ENCODE measurements around the gene PACRG.

The PACRG gene

DNA sequence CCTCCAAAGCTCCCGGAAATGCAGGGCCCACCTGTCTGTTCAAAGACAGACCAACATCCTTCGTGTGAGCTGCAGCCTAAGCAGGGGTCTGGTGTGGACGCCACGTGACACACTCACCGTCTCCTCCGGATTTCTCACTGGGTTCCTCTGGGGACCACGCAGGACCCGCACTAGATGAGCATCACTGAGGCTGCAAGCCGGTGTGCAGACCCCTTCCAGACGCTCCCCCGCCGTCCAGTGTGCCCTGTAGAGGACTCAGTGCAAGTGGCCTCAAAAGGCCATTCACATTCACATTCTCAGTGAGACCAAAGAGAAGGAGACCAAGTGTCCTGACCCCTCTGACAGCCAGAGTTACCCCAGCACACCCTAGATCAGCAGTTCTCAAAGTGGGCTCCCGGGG, 595.5 kb downstream of the PACRG start:
- no peak for DNase-seq

DNA sequence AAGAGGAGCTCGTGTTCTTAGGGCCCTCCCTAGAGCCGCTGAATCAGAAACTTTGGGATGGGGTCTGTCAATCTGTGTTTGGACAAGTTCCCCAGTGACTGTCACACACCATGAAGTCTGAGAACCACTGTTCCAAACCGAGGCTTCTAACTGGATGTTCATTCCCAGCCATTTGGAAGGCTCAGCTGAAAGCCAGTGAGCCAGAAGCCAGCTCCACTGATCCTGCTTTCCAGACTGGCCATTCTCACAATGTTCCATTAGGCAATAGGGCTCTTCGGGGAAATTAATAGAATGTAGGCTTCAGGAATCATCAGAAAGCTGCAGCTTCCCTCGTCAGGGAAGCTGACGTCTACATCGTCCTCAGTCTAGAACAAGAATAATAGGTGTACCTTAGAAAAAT, 595.9 kb downstream of the PACRG start:
- no peak for DNase-seq

DNA sequence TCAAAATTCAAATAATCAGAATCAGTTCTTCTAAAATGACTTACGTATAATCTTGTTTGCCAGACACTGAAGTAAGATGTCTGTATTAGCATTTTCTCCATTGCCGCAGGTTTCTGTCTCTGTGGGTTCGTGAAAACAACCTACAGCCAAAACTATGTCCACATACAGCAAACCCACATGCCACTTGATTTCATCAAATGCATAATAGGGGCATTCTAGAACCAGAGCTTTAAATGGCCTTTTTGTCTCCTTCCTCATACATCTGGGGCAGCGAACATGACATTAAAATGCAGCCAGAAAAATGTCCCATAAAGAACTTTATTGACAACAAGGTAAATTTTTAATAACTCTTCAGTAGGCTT, 596.5 kb downstream of the PACRG start:
- DNase-seq, result no peak

DNA sequence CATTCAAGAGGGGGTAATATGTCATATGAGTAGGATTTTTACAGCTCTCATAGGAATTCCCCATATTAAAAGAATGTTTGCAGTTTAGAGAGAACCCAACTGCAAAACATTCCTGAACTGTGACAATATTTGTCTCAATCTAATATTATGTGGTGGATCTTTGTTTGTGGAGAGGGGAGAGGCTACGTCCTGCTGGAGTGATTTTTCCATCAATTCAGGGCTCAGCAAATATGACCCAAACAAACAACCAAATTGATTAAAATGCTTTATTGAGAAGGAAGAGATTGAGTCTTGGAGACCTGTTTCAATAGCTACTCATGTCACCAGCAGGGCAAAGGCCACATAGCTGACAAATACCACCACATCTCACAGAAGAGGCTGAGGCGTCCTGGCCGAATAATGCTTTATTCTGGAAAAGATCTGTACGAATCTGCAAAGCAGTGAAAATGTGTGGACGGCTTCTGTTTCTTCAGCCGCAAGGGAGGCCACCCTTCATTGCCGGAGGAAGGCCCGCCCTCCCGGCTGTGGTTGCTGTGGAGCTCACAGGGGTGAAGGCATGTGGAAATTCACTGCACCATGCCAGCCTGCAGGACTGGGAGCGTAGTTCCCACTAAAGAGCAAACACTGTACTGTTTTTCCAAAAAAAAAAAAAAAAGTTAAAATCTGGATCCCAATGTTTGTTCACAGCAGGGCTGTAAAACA, 597.1 kb downstream of the PACRG start:
- DNase-seq, result no peak

DNA sequence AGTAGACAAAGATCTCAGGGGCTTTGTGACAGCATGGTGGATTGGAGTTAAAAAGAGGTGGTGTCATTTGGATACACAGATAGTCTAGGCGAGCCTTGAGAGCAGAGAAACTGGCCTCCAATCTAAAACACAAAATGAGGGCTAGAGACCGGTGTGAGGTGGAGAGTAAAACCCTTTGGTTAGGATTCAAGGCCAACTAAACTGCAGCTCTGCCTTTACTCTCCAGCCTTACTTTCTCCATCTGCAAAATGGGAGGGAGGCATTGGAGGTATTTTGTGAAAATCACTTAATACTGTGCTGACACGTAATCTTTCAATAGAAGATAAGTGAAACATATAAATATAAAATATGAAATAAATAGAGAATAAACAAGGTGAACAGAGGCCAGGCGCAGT, 597.6 kb downstream of the PACRG start:
- no peak for DNase-seq

DNA sequence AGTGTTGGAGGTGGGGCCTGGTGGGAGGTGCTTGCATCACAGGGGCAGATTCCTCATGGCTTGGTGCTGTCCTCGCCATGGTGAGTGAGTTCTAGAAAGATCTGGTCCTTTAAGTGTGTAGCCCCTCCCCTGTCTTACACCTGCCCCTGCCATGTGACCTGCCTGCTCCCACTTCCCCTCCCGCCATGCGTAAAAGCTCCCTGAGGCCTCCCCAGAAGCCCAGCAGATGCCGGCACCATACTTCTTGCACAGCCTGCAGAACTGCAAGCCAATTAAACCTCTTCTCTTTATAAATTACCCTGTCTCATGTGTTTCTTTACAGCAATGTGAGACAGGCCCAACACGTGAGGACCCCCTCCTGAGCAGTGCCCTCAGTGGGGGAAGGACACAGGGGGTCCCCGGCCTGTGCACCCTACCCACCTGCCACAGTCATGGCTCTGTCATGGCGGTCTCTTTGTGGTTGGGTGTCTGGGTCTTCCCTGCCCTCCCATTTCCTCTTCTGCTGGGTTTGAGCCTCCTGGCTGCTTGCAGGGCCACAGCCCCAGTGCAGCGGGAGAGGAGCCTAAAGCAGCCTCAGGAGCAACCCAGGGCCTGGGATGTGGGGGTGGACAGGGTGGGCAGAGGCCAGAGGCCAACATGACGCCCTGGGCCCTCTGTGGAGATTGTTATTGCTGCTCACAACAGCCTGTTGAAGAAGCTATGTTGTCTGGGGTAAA, 599.5 kb downstream of the PACRG start:
- DNase-seq, result no peak

DNA sequence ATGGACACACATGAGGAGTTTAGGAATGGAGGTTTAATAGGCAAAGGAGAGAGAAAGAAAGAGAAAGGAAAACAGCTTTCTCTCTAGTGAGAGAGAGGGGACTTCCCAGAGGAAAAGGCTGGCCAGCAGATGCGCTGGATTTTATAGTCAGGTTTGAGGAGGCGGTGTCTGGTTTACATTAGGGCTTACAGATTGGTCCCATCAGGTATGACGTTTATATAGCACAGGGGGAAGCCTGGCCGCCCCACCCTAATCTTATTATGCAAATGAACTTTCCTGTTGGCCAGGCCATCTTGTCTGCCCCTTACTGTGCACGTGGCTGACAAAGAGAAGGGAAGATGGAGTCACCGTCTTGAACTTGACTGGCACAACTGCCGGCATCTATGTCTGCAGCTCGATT, 600.1 kb downstream of the PACRG start:
- no peak for DNase-seq

DNA sequence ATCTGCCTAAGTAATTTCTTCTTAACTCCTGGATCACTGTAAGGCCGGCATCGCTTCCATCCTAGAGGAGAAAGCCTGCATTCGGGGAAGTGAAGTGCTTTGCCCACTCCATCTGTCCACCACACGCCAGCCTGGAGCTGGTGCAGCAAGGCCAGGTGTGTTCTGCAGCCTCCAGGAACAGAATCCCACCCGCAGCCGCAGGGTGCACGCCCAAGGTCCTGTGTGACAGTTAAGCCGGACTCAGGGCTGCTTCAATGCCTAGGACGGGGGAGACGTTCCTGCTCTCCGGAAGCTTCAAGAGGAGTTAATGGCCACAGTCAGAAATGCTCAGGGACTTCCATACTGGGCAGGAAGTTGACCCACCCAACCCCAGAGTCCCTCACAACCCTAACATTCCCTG, 600.6 kb downstream of the PACRG start:
- no peak for DNase-seq

DNA sequence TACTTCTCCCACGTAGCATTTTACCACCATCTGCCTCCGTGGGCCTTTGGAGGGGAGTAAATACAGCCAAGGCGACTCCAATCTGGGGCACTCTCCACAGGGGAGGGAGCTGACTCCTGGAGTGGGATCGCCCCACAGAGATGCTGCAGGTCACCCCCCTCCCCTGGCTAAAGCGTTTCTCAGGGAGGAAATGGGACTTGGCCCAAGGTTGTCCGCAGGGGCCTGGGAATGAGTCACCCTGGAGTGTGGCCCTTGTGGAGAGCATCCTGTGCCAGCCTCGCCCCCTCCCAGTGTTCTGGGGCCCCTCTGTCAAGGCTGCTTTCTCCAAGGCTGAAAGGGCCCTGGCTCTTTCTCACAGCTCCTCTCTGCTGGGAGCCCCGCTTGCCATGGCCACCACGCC, 602.2 kb downstream of the PACRG start:
- DNase-seq, result no peak

DNA sequence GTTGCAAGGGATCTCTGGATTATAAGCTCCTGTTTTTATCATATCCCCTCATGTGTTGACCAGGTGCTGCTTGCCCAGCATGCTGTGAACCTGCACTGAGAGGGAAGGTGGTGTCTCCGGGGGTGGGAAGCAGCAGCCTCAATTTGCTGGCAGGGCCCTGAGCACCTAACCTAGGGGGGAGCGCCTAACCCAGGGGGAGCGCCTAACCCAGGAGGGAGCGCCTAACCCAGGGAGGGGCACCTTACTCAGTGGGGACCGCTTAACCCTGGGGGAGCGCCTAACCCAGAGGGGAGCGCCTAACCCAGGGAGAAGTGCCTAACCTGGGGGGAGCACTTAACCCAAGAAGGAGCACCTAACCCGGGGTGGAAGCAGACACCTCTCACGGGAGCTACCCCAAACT, 603.5 kb downstream of the PACRG start:
- DNase-seq, result no peak

DNA sequence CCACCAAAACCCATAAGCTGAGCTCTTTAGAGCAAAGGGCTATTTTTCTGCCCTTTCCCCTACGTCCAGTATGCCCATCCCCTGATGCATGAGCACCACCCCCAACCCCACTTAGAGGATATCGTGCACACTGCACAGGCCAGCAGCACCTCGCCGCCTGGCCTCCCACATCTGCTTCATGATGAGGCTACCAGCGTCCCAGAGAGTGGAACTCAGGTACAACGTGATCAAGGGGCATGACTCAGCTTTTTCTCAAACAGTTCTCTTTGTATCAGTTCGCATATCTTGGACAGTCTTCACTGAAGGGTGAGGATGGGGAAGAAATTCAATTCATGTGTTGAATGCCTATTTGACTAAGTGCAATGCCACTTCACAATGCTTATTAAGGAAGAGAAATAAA, 604.8 kb downstream of the PACRG start:
- DNase-seq, result no peak

DNA sequence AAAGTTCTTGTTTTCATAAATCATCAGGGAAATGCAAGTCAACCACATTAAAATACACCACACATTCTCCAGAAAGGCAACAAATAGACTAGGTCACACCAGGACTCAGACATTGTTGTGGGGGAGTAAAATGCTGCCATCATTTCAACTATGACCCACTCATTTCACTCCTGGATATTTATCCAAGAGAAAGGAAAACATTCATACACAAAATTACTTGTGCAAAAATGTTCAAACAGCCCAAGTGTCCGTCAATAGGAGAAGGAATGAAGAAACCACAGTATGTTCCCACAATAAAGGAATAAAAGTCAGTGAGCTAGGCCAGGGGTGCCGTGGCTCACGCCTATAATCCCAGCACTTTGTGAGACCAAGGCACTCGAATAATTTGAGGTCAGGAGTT, 605.3 kb downstream of the PACRG start:
- no peak for DNase-seq

DNA sequence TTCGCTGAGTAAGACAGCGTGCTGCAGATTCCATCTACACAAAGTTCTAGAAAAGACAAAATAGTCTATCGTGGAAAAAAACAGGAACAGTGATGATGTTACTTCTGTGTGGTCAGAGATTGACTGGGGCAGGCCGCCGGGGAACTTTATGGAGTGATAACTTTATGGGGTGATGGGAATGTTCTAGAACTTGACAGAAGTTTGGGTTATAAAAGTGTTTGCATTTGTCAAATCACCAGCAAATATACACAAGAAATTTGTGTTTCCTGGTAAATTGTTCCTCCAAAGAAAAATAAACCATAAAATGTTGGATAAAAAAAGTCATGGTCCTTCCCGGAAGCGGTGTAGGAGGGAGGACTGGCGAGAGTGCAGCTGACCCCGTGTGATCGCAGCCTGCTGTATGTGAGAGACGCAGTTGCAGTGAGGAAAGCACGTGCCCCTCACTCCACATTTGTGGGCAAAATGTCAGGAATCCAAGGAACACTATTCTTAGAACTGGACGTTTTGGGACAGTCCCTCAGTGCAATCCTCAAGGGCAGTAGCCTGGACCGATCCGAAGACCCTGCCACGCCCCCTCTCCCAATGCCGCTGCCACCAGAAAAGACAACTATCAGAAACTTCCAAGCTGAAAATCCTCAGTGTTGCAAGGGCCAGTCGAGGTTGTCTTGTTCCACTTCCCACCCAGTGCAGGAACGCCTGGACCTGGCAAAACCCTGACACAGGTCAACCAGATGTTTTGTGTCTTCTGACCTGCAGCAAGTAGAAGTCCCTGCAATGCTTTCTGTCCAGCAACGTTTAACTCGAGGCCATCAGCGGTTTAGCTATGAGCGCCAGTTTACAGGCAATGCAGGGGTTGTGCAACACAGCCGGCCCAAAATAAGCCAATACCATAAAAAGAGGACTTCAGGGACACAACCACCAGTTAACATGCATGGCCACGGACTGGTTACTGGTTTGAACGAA, 606.2 kb downstream of the PACRG start:
- no peak for DNase-seq

DNA sequence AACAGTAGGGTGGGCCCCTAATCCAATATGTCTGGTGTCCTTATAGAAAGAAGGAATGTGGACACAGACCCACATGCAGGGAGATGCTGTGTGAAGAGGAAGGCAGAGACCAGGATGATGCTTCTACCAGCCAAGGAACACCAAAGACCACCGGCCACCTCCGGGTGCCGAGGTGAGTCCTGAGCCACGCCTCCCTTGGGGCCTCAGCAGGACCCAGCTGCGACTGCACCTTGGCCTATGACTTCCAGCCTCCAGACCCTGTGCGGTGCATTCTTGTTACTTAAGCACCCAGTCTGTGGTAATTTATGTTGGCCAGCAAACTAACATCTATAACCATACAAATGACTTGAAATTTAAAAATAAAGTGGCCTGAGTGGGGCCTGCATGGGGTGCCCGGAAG, 607.3 kb downstream of the PACRG start:
- no peak for DNase-seq

DNA sequence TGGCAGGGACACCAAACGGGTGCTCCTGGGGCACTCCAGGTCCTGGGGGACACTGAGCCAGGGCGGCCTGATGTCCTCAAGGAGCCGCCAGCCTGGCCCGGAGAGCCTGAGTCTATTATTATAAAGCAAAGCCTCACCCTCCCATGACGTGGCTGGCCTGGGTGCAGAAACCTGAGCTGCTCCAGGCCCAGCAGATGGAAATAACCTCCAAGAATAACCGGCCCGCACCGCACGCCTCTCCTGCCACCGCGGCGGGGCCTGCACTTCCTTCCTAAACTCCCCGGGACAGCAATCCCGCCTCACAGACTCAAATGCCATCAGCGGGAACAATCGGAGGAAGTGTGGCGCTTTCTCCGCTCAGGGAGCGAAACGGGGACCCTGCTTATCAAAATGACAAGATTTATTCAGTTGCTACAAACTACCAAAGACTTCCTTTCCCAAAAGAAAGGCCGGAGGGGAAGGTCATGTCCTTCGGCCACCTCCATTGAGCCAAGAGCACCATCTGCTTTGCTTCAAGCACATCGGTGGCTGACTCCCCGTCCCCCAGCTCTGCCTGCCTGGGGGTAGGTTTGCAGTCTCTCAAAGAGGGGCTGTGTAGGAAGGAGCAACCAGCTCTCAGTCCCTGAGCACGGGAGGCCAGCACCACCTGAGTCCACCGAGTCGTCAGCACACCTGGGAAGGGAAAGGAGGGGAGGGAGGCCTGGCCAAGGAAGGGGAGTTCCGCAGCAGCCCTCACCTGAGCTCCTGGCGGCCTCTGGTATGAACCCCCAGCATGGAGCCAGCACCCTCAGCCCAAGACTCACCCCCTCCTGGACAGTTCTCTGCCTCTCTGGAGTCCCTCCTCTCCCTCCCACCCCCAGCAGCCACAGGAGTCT, 608.1 kb downstream of the PACRG start:
- no peak for DNase-seq

DNA sequence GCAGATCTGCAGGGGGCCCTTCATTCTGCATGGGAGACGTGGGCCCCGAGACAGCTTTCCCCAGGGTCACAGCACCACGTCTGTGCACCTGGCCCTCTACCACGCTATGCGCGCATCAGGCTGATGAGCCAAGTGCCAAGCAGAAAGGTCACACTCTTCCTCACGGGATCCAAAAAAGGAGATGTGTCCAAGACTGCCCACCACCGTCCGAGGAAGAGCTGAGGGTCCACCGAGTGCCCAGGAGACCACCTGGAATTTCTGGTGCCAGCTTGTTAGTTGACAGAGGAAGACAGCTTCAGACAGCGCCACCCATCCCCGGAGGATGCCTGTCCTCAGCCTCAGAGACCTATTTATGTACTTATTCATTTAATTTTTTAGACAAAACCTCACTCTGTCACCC, 609.2 kb downstream of the PACRG start:
- DNase-seq, result no peak

DNA sequence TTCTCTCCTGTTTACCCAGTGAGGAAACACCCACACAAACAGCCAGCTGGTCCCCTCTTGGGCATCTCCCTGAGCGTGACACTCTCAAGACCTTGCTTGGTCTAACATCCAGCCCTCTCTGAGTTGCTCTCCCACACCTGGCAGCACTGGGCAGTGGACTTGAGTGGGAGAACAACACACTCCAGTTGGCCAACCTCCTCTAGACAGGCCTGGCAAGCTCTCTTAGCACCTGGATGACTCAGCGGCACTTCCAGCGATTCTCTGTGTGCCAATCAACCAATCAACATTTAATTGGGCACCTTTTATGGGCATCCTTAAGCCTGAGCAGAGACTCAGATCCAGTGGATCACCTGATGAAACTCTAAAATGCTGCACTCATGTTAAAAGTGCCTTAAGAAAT, 610.2 kb downstream of the PACRG start:
- DNase-seq, result no peak

DNA sequence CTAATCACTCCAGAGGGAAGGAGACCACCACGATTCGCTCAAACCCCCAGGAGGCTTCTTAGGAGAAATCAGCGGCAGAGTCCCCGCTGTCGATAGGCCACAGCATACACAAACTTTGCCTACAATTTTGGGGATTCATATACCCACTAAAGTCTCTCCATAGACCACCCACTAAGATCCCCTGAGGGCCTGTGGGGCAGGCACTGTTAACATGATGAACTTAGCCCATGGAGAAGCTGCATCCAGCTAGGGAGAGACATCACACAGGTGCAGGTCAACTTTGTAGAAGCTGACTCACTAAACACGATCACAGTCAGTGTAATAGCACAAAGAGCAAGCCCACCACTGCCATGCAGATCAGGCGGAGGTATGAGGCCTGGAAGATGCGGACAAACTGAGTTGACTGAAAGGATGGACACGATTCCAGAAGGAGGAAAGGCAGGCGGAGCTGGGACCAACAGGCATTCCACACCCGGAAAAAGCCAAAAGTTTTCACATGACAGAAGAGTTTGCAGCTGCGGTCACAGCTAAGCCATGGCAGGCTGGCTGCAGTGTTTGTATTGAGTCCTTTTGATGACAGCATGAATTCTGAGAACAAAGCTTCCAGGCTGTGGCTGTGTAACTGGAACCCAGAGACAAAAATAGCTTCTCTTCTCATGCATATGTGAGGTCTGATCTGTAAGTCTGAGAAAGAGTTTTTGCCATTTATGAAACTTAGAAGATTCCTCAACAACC, 611.1 kb downstream of the PACRG start:
- DNase-seq, result no peak

DNA sequence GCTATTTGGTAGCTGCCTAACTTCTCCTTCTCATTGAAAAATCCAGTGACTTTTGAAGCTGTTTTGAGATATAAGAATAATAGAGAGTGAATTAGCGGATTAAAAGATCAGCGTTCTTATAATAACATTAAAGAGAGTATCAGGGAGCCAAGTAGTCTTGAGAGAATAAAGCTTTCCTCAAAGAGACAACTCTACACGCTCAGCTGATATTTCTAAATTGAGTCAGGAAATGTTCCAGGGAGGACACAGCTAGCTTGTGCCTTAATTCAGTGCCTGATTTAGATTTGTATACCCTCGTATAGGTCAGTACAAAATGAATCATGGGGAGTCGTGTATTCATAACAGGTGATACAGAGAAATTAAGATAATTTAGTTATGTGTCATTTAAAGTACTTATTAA, 611.7 kb downstream of the PACRG start:
- DNase-seq, result no peak

DNA sequence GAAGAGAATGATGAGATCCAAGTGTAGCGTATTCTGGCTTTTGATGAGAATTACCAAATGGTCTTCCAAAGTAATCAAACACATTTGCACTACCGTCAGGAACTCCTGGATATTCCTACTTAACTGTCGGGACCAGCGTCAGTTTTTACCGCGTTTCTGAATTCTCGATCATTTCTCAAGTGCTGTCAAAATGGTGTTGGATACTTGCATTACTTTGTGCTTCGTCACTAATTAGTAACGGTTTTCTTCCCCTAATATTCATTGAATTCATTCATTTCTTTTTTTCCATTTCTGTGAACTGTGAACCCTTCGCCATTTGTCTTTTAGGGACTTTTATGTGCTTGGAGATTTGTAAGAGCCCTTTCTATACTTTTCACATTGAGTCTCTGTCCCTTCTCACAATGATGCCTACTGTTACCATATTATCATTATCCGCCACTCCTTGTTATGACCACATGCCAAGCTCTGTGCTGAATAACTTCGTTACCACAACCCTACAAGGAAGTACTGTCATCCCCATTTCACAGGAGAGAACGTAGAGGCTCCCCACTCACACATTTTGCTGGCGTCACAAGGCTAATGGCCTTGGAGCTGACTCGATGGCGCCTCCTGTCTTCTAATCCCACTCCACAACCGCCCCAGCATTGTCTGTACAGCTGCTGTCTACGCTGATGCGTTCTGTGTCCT, 612.6 kb downstream of the PACRG start:
- DNase-seq, result no peak
